ENCODE results near the gene CTIF. TPM values are rescaled to one million over a fixed set of nuclear protein-coding genes. Genes with fewer than 3 reads are reported as not detected.

CTIF gene
- total RNA-seq, 4 donors from 2014 or later: 72.2 to 137 (median 86.5) TPM

DNA sequence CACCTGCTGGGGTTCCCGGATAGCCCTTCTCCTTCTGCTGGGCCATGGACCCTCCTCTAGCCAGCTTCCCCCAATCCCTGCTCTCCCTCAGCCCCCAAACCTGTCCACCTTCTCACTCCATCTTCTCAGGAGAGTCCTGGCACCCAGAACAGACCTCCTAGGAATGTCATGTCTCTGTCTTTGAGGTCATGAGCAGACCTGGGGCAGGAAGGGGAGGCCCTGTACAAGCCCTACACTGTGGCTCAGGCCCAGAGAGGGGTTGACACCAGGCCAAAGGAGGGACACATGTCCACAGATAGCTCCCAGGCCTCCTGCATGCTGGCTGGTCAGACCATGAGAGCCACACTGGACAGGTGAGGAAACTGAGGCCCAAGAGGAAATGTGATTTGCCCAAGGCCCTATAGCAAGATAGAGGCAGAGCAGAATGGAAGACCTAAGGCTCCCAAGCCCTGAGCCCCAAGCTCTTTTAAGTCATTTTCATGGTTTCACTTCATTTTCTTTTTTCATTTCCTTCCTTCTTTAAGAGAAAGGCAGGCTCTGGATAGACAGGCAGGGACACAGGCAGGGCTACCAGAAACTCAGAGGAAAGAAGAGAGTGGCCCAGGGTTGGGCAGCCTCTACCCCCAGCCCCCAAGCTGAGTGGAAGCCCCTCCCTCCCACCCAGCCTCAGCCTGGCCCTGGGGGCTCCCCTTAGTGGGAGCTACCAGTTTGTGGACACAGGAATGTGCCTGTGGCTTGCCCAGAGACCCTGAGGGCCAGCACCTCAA is 252.2 kb downstream of the CTIF start:
- H3K27ac ChIP-seq: peak overlapping the region in 2 of 4 donors; percentile 65 to 69
- H3K9me3 ChIP-seq: no peaks in the 10 kb centered on the region
- H3K4me3 ChIP-seq: no peak overlapping the region
- peak in 1 of 2 donors; percentile 8 for DNase-seq (ENCODE audit: low spot score in 2 of 2)
- peaks cover 0 to 32% (median 5%) of the 10 kb centered on the region in 4 donors for H3K4me1 ChIP-seq
- peaks cover 0 to 36% (median 0%) of the 10 kb centered on the region in 3 donors for H3K36me3 ChIP-seq
- TF ChIP-seq, protein P1, sequence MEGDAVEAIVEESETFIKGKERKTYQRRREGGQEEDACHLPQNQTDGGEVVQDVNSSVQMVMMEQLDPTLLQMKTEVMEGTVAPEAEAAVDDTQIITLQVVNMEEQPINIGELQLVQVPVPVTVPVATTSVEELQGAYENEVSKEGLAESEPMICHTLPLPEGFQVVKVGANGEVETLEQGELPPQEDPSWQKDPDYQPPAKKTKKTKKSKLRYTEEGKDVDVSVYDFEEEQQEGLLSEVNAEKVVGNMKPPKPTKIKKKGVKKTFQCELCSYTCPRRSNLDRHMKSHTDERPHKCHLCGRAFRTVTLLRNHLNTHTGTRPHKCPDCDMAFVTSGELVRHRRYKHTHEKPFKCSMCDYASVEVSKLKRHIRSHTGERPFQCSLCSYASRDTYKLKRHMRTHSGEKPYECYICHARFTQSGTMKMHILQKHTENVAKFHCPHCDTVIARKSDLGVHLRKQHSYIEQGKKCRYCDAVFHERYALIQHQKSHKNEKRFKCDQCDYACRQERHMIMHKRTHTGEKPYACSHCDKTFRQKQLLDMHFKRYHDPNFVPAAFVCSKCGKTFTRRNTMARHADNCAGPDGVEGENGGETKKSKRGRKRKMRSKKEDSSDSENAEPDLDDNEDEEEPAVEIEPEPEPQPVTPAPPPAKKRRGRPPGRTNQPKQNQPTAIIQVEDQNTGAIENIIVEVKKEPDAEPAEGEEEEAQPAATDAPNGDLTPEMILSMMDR (IDR thresholded peaks at IDR 0.05): no peak
- no peak for TF ChIP-seq EP300 (IDR thresholded peaks at IDR 0.05)
- no peak for TF ChIP-seq POLR2A (IDR thresholded peaks at IDR 0.05)
- H3K27me3 ChIP-seq: no peaks in the 10 kb centered on the region
- 67% methylated on average over 1 of the region's 1 CpG for WGBS, 2 donors

DNA sequence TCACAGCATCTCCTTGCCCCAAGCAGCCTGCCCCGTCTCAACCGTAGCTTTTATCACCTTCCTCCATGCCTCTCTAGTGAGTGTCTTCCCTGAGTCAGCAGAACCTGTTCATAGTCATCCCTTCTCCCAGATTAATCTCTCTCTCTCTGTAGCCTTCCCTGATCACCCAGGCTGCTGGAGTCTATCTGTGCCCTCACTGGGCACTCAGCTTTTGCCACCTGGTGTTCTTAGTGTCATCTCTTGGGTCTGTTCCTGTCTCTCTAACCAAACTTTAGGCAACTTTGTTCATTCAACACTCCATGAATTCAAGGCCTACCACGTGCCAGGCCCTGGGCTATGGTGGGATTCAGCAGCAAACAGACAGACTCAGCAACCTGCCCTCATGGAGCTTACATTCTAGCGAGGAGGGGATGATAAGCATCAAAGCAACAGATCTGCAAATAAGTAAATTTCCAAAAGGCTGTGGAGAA is 252.8 kb downstream of the CTIF start:
- peak in 1 of 2 donors; percentile 6 for DNase-seq (ENCODE audit: low spot score in 2 of 2)
- no peaks in the 10 kb centered on the region for H3K27me3 ChIP-seq
- H3K4me1 ChIP-seq: peaks cover 0 to 31% (median 5%) of the 10 kb centered on the region in 4 donors
- TF ChIP-seq, protein P1 (IDR thresholded peaks at IDR 0.05): no peak
- no peak for TF ChIP-seq EP300 (IDR thresholded peaks at IDR 0.05)
- TF ChIP-seq POLR2A (IDR thresholded peaks at IDR 0.05): no peak
- H3K36me3 ChIP-seq: peaks cover 0 to 40% (median 0%) of the 10 kb centered on the region in 3 donors
- H3K9me3 ChIP-seq: no peaks in the 10 kb centered on the region
- peak overlapping the region in 2 of 4 donors; percentile 65 to 69 for H3K27ac ChIP-seq
- WGBS, 2 donors: 90 to 93% methylated on average over 4 of the region's 4 CpGs
- no peak overlapping the region for H3K4me3 ChIP-seq

DNA sequence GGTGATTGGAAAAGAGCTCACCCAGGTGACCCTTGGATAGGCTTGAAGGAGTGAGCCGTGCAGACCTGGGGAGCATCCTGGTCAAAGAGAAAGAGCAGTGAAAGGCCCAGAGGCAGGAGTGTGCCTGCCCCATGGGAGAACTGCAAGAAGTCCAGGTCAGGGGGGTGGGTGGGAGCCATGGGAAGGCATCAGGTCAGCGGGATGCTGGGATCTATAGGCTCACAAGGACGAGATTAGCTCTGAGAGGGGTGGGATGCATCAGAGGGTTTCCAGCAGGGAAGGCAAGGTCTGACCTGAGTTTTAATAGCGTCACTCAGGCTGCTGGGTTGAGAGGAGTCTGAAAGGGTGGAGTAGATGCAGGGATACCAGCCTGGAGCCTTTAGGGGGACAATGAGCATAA is 253.3 kb downstream of the CTIF start:
- TF ChIP-seq EP300 (IDR thresholded peaks at IDR 0.05): no peak
- H3K4me3 ChIP-seq: no peak overlapping the region
- no peak for DNase-seq (ENCODE audit: low spot score in 2 of 2)
- H3K4me1 ChIP-seq: peaks cover 0 to 26% (median 5%) of the 10 kb centered on the region in 4 donors
- H3K27ac ChIP-seq: no peak overlapping the region
- H3K9me3 ChIP-seq: no peaks in the 10 kb centered on the region
- 93 to 96% methylated on average over 4 of the region's 4 CpGs for WGBS, 2 donors
- H3K27me3 ChIP-seq: no peaks in the 10 kb centered on the region
- H3K36me3 ChIP-seq: peaks cover 0 to 41% (median 0%) of the 10 kb centered on the region in 3 donors

DNA sequence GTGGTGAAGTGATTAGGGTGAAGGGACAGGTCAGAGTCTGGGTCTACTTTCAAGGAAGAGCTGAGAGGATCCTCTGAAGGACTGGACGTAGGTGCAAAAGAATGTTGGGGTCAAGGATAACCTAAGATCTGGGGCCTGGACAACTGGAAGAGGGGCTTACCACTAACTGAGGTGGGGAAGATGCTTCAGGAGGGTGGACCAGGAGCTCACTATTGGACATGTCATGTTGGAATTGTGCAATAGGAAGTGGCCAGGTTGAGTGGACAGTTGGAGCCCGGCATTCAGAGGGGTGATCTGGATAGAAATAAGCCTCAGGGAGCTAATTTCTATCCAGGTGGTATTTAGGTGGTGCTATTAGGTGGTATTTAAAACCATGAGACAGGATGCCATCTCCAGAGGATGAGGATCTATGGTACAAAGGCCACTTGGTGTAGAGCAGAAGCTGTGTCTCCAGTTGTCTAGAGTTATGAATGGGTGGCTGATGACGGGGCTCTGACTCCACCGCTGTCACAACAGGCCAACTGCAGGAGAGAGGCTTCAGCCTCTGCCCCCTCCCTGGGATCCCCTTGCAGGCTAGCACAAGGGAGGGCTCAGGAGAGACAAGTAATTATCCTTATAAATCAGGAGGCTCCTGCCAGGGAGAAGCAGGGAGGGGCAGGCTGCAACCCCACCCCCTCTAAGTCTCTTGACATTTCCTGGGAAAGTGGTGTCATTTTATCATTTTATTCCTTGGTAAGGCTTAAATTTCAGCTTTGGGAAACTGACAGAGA is 254.0 kb downstream of the CTIF start:
- peaks cover 0 to 22% (median 5%) of the 10 kb centered on the region in 4 donors for H3K4me1 ChIP-seq
- WGBS, 2 donors: 88% methylated on average over 4 of the region's 4 CpGs
- H3K36me3 ChIP-seq: peaks cover 0 to 43% (median 0%) of the 10 kb centered on the region in 3 donors
- no peak overlapping the region for H3K27ac ChIP-seq
- DNase-seq (ENCODE audit: low spot score in 2 of 2): peak in 1 of 2 donors; percentile 2
- no peaks in the 10 kb centered on the region for H3K9me3 ChIP-seq
- no peaks in the 10 kb centered on the region for H3K27me3 ChIP-seq
- TF ChIP-seq POLR2A (IDR thresholded peaks at IDR 0.05) (no peak), EP300 (IDR thresholded peaks at IDR 0.05) (no peak)
- TF ChIP-seq, protein P1 (IDR thresholded peaks at IDR 0.05): no peak
- no peak overlapping the region for H3K4me3 ChIP-seq

DNA sequence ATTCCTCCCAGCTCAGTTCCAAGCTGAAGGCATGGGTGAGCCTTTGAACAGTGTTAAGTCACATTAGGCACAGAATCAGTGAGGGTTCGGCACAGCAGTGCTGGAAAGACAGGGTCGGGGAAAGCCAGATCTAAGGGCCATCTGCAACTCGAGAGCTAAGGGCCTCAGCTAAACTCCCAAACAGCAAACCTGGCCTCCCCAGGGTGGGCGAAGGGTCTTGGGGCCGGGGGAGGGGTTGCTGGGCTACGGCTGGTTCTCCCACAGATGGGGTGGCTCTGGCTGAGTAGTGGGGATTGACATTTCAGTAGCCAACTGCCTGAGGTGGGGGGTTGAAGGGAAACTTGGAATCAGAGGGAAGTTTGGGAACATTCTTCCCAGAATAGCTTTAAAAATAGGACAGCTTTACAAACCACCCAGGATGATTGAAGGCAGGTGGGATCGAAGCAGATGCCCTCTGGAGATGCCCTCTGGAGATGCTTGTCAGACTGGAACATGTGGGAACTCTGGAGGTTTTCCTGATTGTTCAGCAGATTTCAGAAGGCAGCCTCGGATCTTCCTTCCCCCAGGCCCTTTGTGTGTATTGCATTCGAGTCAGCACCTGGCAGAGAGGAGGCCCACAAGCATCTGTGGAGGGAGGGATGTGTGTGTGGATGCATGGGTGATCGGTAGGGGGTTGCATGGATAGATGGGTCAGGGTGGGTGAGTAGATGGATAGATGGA is 255.6 kb downstream of the CTIF start:
- 83 to 85% methylated on average over 10 of the region's 10 CpGs for WGBS, 2 donors
- TF ChIP-seq, protein P1 (IDR thresholded peaks at IDR 0.05): no peak
- no peak for TF ChIP-seq EP300 (IDR thresholded peaks at IDR 0.05)
- no peak for TF ChIP-seq POLR2A (IDR thresholded peaks at IDR 0.05)
- Histone ChIP-seq H3K36me3 (peaks cover 0 to 43% (median 0%) of the 10 kb centered on the region in 3 donors), H3K4me1 (peaks cover 0 to 22% (median 5%) of the 10 kb centered on the region in 4 donors), H3K27me3 (no peaks in the 10 kb centered on the region), H3K4me3 (no peak overlapping the region), H3K9me3 (no peaks in the 10 kb centered on the region), H3K27ac (no peak overlapping the region)
- DNase-seq (ENCODE audit: low spot score in 2 of 2): peak in 1 of 2 donors; percentile 4
